Measurements from ENCODE around the gene GNMT. TPM values are rescaled to one million over a fixed set of nuclear protein-coding genes. Genes with fewer than 3 reads are reported as not detected.

GNMT gene
- total and polyA plus RNA-seq, 9 of the 15 experiments (the other 6 are each of a cell fraction or from before 2014, with no cell fraction given) = 0.11 to 0.29 (median 0.15) TPM; not detected in 6

DNA sequence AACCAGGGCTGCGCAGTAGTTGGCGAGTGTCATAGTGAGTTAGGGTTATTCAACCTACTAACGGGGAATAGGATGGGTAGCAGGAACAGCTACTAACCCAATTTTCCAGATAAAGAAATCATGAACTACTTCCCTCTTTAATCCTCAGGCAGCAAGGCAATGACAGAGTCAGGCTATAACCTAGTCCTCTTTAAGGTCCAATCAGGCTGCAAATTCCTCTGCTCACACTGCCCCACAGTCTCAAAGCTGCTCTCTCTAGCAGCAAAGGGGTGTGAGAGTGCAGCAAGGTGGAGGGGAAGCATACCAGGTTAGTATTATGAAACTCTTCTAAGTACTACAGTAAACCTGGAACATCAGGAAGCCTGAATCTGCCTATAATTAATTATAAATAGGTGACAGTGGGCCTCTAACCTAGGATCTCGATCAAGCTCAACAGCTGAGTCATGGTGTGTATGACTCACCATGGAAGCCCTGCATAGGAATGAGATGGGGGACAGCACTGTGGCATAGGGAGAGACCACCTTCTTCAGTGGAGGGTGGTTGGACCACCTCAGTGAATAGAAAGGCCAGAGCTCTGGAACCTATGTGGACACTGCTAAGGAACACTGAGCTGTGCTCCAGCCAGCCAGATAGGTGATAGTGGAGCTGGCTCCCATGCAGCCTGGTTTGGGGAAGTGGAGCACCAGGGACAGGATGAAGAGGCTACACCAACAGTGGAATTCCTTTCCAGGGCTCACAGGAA is 10.5 kb downstream of the GNMT start (continued):
- 0 out of 2 replicates have a peak, but pooled peaks have one; percentile 54 for TF ChIP-seq HINFP (tag; conservative IDR thresholded peaks at IDR 0.05; ENCODE audit: low read depth)
- TF ChIP-seq SFPQ (IDR thresholded peaks at IDR 0.05; ENCODE audit: low read depth, low read length) = no peak
- TF ChIP-seq, protein P1, sequence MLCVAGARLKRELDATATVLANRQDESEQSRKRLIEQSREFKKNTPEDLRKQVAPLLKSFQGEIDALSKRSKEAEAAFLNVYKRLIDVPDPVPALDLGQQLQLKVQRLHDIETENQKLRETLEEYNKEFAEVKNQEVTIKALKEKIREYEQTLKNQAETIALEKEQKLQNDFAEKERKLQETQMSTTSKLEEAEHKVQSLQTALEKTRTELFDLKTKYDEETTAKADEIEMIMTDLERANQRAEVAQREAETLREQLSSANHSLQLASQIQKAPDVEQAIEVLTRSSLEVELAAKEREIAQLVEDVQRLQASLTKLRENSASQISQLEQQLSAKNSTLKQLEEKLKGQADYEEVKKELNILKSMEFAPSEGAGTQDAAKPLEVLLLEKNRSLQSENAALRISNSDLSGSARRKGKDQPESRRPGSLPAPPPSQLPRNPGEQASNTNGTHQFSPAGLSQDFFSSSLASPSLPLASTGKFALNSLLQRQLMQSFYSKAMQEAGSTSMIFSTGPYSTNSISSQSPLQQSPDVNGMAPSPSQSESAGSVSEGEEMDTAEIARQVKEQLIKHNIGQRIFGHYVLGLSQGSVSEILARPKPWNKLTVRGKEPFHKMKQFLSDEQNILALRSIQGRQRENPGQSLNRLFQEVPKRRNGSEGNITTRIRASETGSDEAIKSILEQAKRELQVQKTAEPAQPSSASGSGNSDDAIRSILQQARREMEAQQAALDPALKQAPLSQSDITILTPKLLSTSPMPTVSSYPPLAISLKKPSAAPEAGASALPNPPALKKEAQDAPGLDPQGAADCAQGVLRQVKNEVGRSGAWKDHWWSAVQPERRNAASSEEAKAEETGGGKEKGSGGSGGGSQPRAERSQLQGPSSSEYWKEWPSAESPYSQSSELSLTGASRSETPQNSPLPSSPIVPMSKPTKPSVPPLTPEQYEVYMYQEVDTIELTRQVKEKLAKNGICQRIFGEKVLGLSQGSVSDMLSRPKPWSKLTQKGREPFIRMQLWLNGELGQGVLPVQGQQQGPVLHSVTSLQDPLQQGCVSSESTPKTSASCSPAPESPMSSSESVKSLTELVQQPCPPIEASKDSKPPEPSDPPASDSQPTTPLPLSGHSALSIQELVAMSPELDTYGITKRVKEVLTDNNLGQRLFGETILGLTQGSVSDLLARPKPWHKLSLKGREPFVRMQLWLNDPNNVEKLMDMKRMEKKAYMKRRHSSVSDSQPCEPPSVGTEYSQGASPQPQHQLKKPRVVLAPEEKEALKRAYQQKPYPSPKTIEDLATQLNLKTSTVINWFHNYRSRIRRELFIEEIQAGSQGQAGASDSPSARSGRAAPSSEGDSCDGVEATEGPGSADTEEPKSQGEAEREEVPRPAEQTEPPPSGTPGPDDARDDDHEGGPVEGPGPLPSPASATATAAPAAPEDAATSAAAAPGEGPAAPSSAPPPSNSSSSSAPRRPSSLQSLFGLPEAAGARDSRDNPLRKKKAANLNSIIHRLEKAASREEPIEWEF (CRISPR knock-in tag; IDR thresholded peaks at IDR 0.05) = no peak
- TF ChIP-seq RBFOX2 (IDR thresholded peaks at IDR 0.05; ENCODE audit: low read depth, low read length) = no peak
- no peak for TF ChIP-seq EZH2 (IDR thresholded peaks at IDR 0.05; ENCODE audit: borderline replicate concordance, low read depth, low read length)
- no peak for TF ChIP-seq RHOXF2B (CRISPR knock-in tag; conservative IDR thresholded peaks at IDR 0.05)
- TF ChIP-seq, protein P2, sequence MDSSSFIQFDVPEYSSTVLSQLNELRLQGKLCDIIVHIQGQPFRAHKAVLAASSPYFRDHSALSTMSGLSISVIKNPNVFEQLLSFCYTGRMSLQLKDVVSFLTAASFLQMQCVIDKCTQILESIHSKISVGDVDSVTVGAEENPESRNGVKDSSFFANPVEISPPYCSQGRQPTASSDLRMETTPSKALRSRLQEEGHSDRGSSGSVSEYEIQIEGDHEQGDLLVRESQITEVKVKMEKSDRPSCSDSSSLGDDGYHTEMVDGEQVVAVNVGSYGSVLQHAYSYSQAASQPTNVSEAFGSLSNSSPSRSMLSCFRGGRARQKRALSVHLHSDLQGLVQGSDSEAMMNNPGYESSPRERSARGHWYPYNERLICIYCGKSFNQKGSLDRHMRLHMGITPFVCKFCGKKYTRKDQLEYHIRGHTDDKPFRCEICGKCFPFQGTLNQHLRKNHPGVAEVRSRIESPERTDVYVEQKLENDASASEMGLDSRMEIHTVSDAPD (CRISPR knock-in tag; IDR thresholded peaks at IDR 0.05) = no peak
- no peak for TF ChIP-seq ZFP91 (CRISPR knock-in tag; IDR thresholded peaks at IDR 0.05)

Measured in K562 (cell line).